Measurements from ENCODE around the gene BRPF3.

GRCh38 chr6:36171573-36171972 is 25.0 kb upstream of the BRPF3 start:
- TF ChIP-seq POLR2A (IDR thresholded peaks at IDR 0.05; ENCODE audit: low read depth) = no peak
- no peak for TF ChIP-seq CTCF (IDR thresholded peaks at IDR 0.05)
